CD14-positive monocyte (primary cell): ENCODE results near the gene SYNM. TPM values are rescaled to one million over a fixed set of nuclear protein-coding genes. Genes with fewer than 3 reads are reported as not detected.

Experiments used
- DNase-seq, 3 donors: peaks; one replicate each; pipeline ENCODE4 v3.0.0-alpha.2; 2011 to 2022
- H2AFZ ChIP-seq: 2 replicates; pipeline ENCODE4 v1.6.0; 2012; ENCODE audit warnings: mild to moderate bottlenecking, low read depth, low read length, inconsistent platforms; ENCODE audit not compliant: insufficient read depth, poor library complexity, severe bottlenecking
- H3K27ac ChIP-seq, 2 donors: 1 replicate in 1 of 2; 2 replicates in 1 of 2; pipeline ENCODE4 v1.5.1; 2012 to 2013; ENCODE audit warnings: low read length in 2 of 2, control low read depth in 1 of 2, inconsistent platforms in 1 of 2, low read depth in 1 of 2, mild to moderate bottlenecking in 1 of 2
- H3K27me3 ChIP-seq, 2 donors: one replicate each; pipeline versions ENCODE4 v1.6.0 to v1.6.1; 2011 to 2013; ENCODE audit warnings: low read length in 2 of 2; ENCODE audit not compliant: control insufficient read depth in 2 of 2, insufficient read depth in 2 of 2
- H3K36me3 ChIP-seq, 2 donors: replicated peaks in 1 of 2; 1 replicate in 1 of 2; 2 replicates in 1 of 2; pipeline versions ENCODE4 v1.5.1 to v1.6.1; 2012 to 2013; ENCODE audit warnings: low read length in 2 of 2, control low read depth in 1 of 2, inconsistent platforms in 1 of 2, mild to moderate bottlenecking in 1 of 2; ENCODE audit not compliant: insufficient read depth in 2 of 2, control insufficient read depth in 1 of 2
- H3K4me1 ChIP-seq, 2 donors: 1 replicate in 1 of 2; 2 replicates in 1 of 2; pipeline versions ENCODE4 v1.5.1 to v1.6.1; 2012 to 2013; ENCODE audit warnings: low read length in 2 of 2, control low read depth in 1 of 2, inconsistent platforms in 1 of 2, mild to moderate bottlenecking in 1 of 2, moderate library complexity in 1 of 2; ENCODE audit not compliant: insufficient read depth in 2 of 2, control insufficient read depth in 1 of 2
- H3K4me2 ChIP-seq: replicated peaks from 2 replicates; pipeline ENCODE3; 2012; ENCODE audit warnings: low read length, moderate library complexity, mild to moderate bottlenecking; ENCODE audit not compliant: poor library complexity, severe bottlenecking; ENCODE audit errors: extremely low read depth
- H3K4me3 ChIP-seq, 3 experiments: fragments of 200-600 bp in 1 of 3; sonication (generic) in 1 of 3; replicated peaks in 1 of 3; 1 replicate in 2 of 3; 2 replicates in 1 of 3; pipeline ENCODE4 v1.5.1; 2011 to 2013; ENCODE audit warnings: low read length in 3 of 3, mild to moderate bottlenecking in 3 of 3, control low read depth in 2 of 3, low read depth in 2 of 3, inconsistent platforms in 1 of 3, moderate library complexity in 1 of 3
- H3K79me2 ChIP-seq: 2 replicates; pipeline ENCODE4 v1.6.0; 2012; ENCODE audit warnings: mild to moderate bottlenecking, control low read depth, inconsistent platforms, low read length, moderate library complexity; ENCODE audit not compliant: insufficient read depth
- H3K9ac ChIP-seq: 2 replicates; pipeline ENCODE4 v1.6.0; 2017; ENCODE audit warnings: low read length, mild to moderate bottlenecking; ENCODE audit not compliant: insufficient read depth, poor library complexity, severe bottlenecking
- H3K9me3 ChIP-seq, 2 donors: replicated peaks in 1 of 2; 1 replicate in 1 of 2; 2 replicates in 1 of 2; pipeline versions ENCODE4 v1.5.1 to v1.6.1; 2012 to 2013; ENCODE audit warnings: low read length in 2 of 2, control low read depth in 1 of 2; ENCODE audit not compliant: control insufficient read depth in 1 of 2, insufficient read depth in 1 of 2
- H4K20me1 ChIP-seq: 2 replicates; pipeline ENCODE4 v1.6.0; 2012; ENCODE audit warnings: mild to moderate bottlenecking, low read length, control low read depth, moderate library complexity; ENCODE audit not compliant: insufficient read depth
- H3K27ac Mint-ChIP-seq, 7 donors: one replicate each; pipeline ENCODE4 v1.8.0; 2020; ENCODE audit warnings: mild to moderate bottlenecking in 7 of 7, mixed read lengths in 7 of 7, moderate library complexity in 6 of 7, inconsistent platforms in 2 of 7
- H3K27me3 Mint-ChIP-seq, 3 donors: one replicate each; pipeline ENCODE4 v1.8.0; 2021 to 2022; ENCODE audit warnings: low read depth in 3 of 3, mild to moderate bottlenecking in 3 of 3, mixed read lengths in 3 of 3, moderate library complexity in 3 of 3, inconsistent platforms in 1 of 3
- H3K36me3 Mint-ChIP-seq, 2 donors: one replicate each; pipeline ENCODE4 v1.8.0; 2020; ENCODE audit warnings: mixed read lengths in 2 of 2, inconsistent platforms in 1 of 2, mild to moderate bottlenecking in 1 of 2
- H3K4me1 Mint-ChIP-seq: one replicate; pipeline ENCODE4 v1.8.0; 2020; ENCODE audit warnings: mild to moderate bottlenecking, mixed read lengths
- H3K4me3 Mint-ChIP-seq, 2 donors: one replicate each; pipeline ENCODE4 v1.8.0; 2020; ENCODE audit warnings: mild to moderate bottlenecking in 2 of 2, mixed read lengths in 2 of 2, moderate library complexity in 1 of 2
- H3K9me3 Mint-ChIP-seq, 7 donors: one replicate each; pipeline ENCODE4 v1.8.0; 2020 to 2022; ENCODE audit warnings: mixed read lengths in 7 of 7, mild to moderate bottlenecking in 6 of 7, moderate library complexity in 6 of 7, inconsistent platforms in 2 of 7
- CTCF ChIP-seq: fragments of 200-600 bp; IDR thresholded peaks from one replicate; pipeline ENCODE4 v1.8.0; 2022; ENCODE audit warnings: antibody characterized with exemption, mild to moderate bottlenecking
- WGBS: methylation state at CpG from one replicate; pipeline ENCODE4 v1.1.5; 2013; ENCODE audit warnings: missing lambda C conversion rate; ENCODE audit not compliant: insufficient coverage; 5-methylcytosine and 5-hydroxymethylcytosine counted together
- intact Hi-C, 2 donors: fragments of 100-400 bp; cut with micrococcal nuclease; formaldehyde crosslinking; loops; one replicate each; pipeline versions ENCODE4 v1.15.0 to v1.15.1; 2023
- polyA plus RNA-seq, 3 donors: library from polyadenylated mRNA; depleted of rRNA in 1 of 3; unstranded in 2 of 3; stranded (reverse) in 1 of 3; fragments of 300-500 nt in 2 of 3; fragments of >200 nt in 1 of 3; fragmentation: Illumina TruSeq in 2 of 3; gene quantifications; 1 replicate in 2 of 3; 2 replicates in 1 of 3; pipeline ENCODE4 v1.2.3, GENCODE V29; 2012 to 2021

The SYNM gene
- polyA plus RNA-seq, 3 donors, result 0.04 to 0.05 TPM; not detected in 1

- H4K20me1 ChIP-seq, result no peaks in the 10 kb centered on the region
- H3K9me3 ChIP-seq, result no peaks in the 10 kb centered on the region
- no peak overlapping the region for H3K4me2 ChIP-seq
- H3K4me3 Mint-ChIP-seq, result no peak overlapping the region
- intact Hi-C loops, result no loop called here
- no peak for TF ChIP-seq CTCF
- peaks cover 2% of the 10 kb centered on the region for H3K4me1 Mint-ChIP-seq
- H2AFZ ChIP-seq, result no peak overlapping the region
- H3K27me3 Mint-ChIP-seq, result peaks cover 0 to 4% (median 0%) of the 10 kb centered on the region in 3 donors
- H3K9me3 Mint-ChIP-seq, result no peaks in the 10 kb centered on the region
- peaks cover 0 to 5% of the 10 kb centered on the region in 2 donors for H3K36me3 ChIP-seq
- H3K4me1 ChIP-seq, result no peaks in the 10 kb centered on the region
- H3K27me3 ChIP-seq, result no peaks in the 10 kb centered on the region
- H3K27ac ChIP-seq, result no peak overlapping the region
- no peak for DNase-seq
- WGBS, result 100% methylated on average over 3 of the region's 7 CpGs
- no peak overlapping the region for H3K9ac ChIP-seq
- H3K27ac Mint-ChIP-seq, result no peak overlapping the region
- no peaks in the 10 kb centered on the region for H3K79me2 ChIP-seq
- H3K36me3 Mint-ChIP-seq, result peaks cover 0 to 4% of the 10 kb centered on the region in 2 donors
- H3K4me3 ChIP-seq, result no peak overlapping the region
These were observed 65.7 kb downstream of the SYNM start for GRCh38 chr15:99170476-99171065.

GRCh38 chr15:99172171-99172570 is 67.3 kb downstream of the SYNM start:
- TF ChIP-seq CTCF, result no peak
- Histone ChIP-seq H4K20me1 (no peaks in the 10 kb centered on the region), H3K4me3 (no peak overlapping the region), H3K27ac (no peak overlapping the region), H3K4me2 (no peak overlapping the region), H3K9me3 (no peaks in the 10 kb centered on the region), H3K36me3 (peaks cover 0 to 5% of the 10 kb centered on the region in 2 donors), H3K9ac (no peak overlapping the region), H3K27me3 (no peaks in the 10 kb centered on the region), H3K79me2 (no peaks in the 10 kb centered on the region), H3K4me1 (no peaks in the 10 kb centered on the region), H2AFZ (no peak overlapping the region)
- H3K27me3 Mint-ChIP-seq, result peaks cover 0 to 2% (median 0%) of the 10 kb centered on the region in 3 donors
- 97% methylated on average over 4 of the region's 4 CpGs for WGBS
- H3K4me1 Mint-ChIP-seq, result peaks cover 2% of the 10 kb centered on the region
- H3K9me3 Mint-ChIP-seq, result no peaks in the 10 kb centered on the region
- H3K27ac Mint-ChIP-seq, result no peak overlapping the region
- DNase-seq, result no peak
- H3K36me3 Mint-ChIP-seq, result peaks cover 0 to 4% of the 10 kb centered on the region in 2 donors
- intact Hi-C loops, result no loop called here
- no peak overlapping the region for H3K4me3 Mint-ChIP-seq
